Immature natural killer cell (primary cell): ENCODE data around the gene MRPL3. TPM values are rescaled to one million over a fixed set of nuclear protein-coding genes. Genes with fewer than 3 reads are reported as not detected.

Experiments
- DNase-seq, 3 donors: peaks; one replicate each; pipeline ENCODE4 v3.0.0; 2022; ENCODE audit warnings: mixed read lengths in 1 of 3
- H3K27ac Mint-ChIP-seq, 6 donors: one replicate each; pipeline ENCODE4 v1.8.0; 2020; ENCODE audit warnings: mixed read lengths in 6 of 6, mild to moderate bottlenecking in 5 of 6, inconsistent platforms in 4 of 6, moderate library complexity in 3 of 6
- H3K27me3 Mint-ChIP-seq, 3 donors: one replicate each; pipeline ENCODE4 v1.8.0; 2020 to 2021; ENCODE audit warnings: low read depth in 3 of 3, mild to moderate bottlenecking in 3 of 3, mixed read lengths in 3 of 3, moderate library complexity in 3 of 3, inconsistent platforms in 1 of 3
- H3K36me3 Mint-ChIP-seq, 3 donors: one replicate each; pipeline ENCODE4 v1.8.0; 2020; ENCODE audit warnings: mixed read lengths in 3 of 3, inconsistent platforms in 2 of 3, mild to moderate bottlenecking in 2 of 3
- H3K4me1 Mint-ChIP-seq, 2 donors: one replicate each; pipeline ENCODE4 v1.8.0; 2020; ENCODE audit warnings: inconsistent platforms in 2 of 2, mild to moderate bottlenecking in 2 of 2, mixed read lengths in 2 of 2, moderate library complexity in 1 of 2
- H3K4me3 Mint-ChIP-seq, 5 donors: one replicate each; pipeline ENCODE4 v1.8.0; 2020; ENCODE audit warnings: mild to moderate bottlenecking in 5 of 5, mixed read lengths in 5 of 5, inconsistent platforms in 3 of 5, moderate library complexity in 3 of 5
- H3K9me3 Mint-ChIP-seq, 6 donors: one replicate each; pipeline ENCODE4 v1.8.0; 2020; ENCODE audit warnings: mild to moderate bottlenecking in 6 of 6, mixed read lengths in 6 of 6, inconsistent platforms in 4 of 6, moderate library complexity in 3 of 6
- polyA plus RNA-seq, 3 donors: library from polyadenylated mRNA; unstranded; fragments of 300-500 nt; fragmentation: Illumina TruSeq; gene quantifications; one replicate each; pipeline ENCODE4 v1.2.3, GENCODE V29; 2021

The MRPL3 gene
- polyA plus RNA-seq, 3 donors from 2014 or later: 63.5 to 101 (median 66.5) TPM

DNA sequence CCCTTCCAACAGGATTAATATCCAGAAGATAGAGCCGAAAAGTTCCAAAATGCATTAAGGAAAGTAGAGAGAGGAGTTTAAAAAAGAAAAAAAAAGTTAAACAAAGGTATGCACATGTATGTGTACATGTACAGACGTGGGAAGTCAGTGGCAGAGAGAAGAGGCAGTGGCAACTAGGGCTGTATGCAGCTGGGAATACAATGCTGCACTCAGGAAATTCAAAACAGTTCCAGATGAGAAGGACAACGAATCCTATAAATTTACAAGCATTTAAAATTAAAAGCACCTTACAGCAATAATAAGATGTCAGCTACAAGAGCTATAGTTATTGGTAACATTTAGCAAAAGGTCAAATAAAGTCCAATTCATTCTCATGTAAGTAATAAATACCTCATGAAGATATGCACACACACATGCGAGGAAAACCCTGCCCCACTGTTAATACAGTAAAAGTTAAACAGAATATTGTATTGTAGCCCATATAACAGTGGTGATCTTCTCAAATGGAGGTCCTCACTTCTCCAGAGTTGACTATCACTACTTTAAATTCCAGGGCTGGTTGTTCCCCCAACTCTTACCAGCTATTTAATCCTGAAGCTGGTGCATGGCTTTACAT lies 18.2 kb downstream of the MRPL3 start:
- H3K4me3 Mint-ChIP-seq: no peak overlapping the region
- no peak for DNase-seq
- H3K27me3 Mint-ChIP-seq: no peaks in the 10 kb centered on the region
- peaks cover 15 to 27% (median 24%) of the 10 kb centered on the region in 3 donors for H3K36me3 Mint-ChIP-seq
- peak overlapping the region in 3 of 6 donors; percentile 7 to 65 (median 27) for H3K27ac Mint-ChIP-seq
- H3K9me3 Mint-ChIP-seq: no peaks in the 10 kb centered on the region
- H3K4me1 Mint-ChIP-seq: peaks cover 6 to 24% of the 10 kb centered on the region in 2 donors

DNA sequence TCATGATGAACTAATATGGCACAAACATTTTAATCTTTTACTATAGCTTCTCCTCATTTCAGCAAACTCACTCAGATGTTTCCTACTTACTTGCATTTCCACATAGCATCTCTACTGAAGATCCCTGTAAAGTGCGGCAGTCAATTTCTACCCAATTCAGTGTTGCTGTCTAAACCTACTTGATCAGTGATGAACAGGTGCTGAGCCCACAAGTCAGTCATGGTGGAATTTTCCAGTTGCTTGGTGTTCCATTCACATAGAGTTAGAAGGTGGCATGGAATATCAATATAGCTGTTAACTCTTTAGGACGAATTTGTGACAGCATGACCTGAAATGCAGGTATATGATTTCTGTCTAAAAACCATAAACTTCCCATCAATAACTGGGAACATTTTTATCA lies 22.7 kb downstream of the MRPL3 start:
- Mint-ChIP-seq H3K27ac (no peak overlapping the region), H3K27me3 (no peaks in the 10 kb centered on the region), H3K4me3 (no peak overlapping the region), H3K36me3 (peaks cover 7 to 18% (median 10%) of the 10 kb centered on the region in 3 donors), H3K9me3 (no peaks in the 10 kb centered on the region), H3K4me1 (peaks cover 0 to 8% of the 10 kb centered on the region in 2 donors)
- no peak for DNase-seq

DNA sequence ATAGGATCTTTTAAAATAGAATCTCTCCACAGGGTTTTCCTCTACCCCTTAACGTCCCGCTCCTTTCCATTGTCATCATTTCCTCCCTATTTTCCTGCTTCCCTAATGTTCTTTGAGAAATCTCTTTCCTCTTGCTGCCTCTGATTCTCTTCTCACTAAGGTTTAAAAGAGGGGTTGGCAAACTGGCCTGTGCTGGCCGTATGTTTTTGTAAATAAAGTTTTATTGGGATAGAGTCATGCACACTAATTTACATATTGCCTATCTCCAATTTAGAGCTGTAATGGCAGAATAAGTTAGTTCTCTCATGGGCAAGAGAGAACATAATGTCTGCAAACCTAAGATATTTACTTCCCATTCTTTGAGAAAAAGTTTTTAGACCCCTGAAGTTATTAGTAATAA lies 25.0 kb downstream of the MRPL3 start:
- Mint-ChIP-seq H3K4me3 (no peak overlapping the region), H3K27ac (no peak overlapping the region), H3K27me3 (peaks cover 0 to 1% (median 0%) of the 10 kb centered on the region in 3 donors), H3K9me3 (no peaks in the 10 kb centered on the region), H3K36me3 (peaks cover 5 to 15% (median 10%) of the 10 kb centered on the region in 3 donors), H3K4me1 (peaks cover 15 to 16% of the 10 kb centered on the region in 2 donors)
- no peak for DNase-seq

DNA sequence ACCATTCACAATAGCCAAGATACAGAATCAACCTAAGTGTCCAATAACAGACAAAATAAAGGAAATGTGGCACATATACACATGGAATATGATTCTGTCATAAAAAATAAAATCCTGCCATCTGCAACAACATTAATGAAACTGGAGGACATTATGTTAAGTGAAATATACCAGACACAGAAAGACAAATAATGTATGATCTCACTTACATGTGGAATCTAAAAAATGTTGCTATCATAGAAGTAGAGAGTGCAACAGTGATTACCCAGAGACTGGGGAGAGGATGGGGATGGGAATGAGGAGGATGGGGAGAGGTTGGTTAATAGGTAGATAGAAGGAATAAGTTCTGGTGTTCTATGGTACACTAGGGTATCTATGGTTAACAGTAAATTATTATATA lies 28.7 kb downstream of the MRPL3 start:
- H3K36me3 Mint-ChIP-seq: peaks cover 10 to 19% (median 16%) of the 10 kb centered on the region in 3 donors
- H3K27ac Mint-ChIP-seq: no peak overlapping the region
- DNase-seq: no peak
- peaks cover 23 to 27% of the 10 kb centered on the region in 2 donors for H3K4me1 Mint-ChIP-seq
- H3K4me3 Mint-ChIP-seq: no peak overlapping the region
- H3K9me3 Mint-ChIP-seq: no peaks in the 10 kb centered on the region
- H3K27me3 Mint-ChIP-seq: peaks cover 0 to 1% (median 0%) of the 10 kb centered on the region in 3 donors

DNA sequence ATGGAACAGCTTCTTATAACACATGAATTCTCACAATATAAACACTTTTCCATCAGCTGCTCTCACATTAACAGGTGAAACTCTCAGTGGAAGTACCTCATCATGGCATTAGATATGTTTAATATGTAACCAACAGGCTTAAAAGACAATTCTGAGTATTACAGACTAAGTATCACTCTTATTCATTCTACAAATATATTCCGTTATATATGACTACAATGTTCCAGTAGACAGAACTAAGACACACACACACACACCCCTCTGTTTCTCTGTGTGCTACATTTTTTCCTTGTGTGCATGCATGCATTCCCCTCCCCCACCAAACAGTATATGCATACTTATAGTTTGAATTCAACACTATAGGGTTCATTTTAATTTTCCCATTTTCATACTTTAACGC lies 32.4 kb downstream of the MRPL3 start:
- Mint-ChIP-seq H3K9me3 (no peaks in the 10 kb centered on the region), H3K27ac (no peak overlapping the region), H3K36me3 (peaks cover 14 to 37% (median 31%) of the 10 kb centered on the region in 3 donors), H3K4me3 (no peak overlapping the region), H3K4me1 (peaks cover 23 to 27% of the 10 kb centered on the region in 2 donors), H3K27me3 (peaks cover 0 to 3% (median 0%) of the 10 kb centered on the region in 3 donors)
- no peak for DNase-seq

DNA sequence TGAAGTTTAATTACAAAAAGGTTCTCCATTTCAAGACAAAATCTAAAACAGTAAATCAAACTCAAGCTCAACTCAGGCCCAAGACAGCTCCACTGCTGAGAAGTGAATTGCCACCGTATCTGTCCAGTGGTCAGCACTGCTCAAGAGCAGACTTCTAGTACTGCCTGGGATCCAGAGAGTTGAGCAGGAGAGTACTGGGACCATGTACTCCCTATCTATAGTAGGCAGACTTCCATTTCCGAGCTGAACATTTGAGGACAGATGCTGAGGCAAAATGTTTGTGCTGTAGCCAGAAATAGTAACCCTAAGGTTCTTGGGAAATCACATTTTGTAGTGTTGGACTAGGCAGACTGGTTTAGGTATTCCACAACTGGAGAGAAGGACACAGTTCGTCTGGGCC lies 44.1 kb downstream of the MRPL3 start:
- H3K27me3 Mint-ChIP-seq: no peaks in the 10 kb centered on the region
- no peak overlapping the region for H3K27ac Mint-ChIP-seq
- DNase-seq: no peak
- H3K4me3 Mint-ChIP-seq: no peak overlapping the region
- no peaks in the 10 kb centered on the region for H3K4me1 Mint-ChIP-seq
- H3K9me3 Mint-ChIP-seq: no peaks in the 10 kb centered on the region
- peaks cover 5 to 28% (median 16%) of the 10 kb centered on the region in 3 donors for H3K36me3 Mint-ChIP-seq

DNA sequence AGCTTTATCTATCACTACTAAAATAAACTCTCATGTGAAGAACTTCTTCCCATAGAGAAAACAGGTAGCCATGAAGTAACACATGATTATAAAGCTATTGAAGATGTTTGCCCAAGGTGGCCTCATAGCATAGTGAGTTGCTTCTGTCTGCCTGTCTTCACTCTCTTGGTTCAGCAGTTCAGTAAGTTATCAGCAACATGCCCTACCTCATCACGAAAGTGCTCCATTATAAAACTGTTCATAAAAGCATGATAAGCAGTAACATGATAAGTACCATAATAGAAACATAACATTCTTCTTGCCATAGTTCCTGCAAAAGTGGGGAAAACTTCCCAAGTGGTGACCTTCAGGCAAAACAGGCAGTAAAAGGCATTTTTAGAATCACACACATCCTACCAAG lies 45.6 kb downstream of the MRPL3 start:
- H3K4me1 Mint-ChIP-seq: no peaks in the 10 kb centered on the region
- H3K27me3 Mint-ChIP-seq: no peaks in the 10 kb centered on the region
- no peaks in the 10 kb centered on the region for H3K9me3 Mint-ChIP-seq
- peaks cover 0 to 17% (median 6%) of the 10 kb centered on the region in 3 donors for H3K36me3 Mint-ChIP-seq
- DNase-seq: no peak
- H3K4me3 Mint-ChIP-seq: no peak overlapping the region
- H3K27ac Mint-ChIP-seq: no peak overlapping the region

DNA sequence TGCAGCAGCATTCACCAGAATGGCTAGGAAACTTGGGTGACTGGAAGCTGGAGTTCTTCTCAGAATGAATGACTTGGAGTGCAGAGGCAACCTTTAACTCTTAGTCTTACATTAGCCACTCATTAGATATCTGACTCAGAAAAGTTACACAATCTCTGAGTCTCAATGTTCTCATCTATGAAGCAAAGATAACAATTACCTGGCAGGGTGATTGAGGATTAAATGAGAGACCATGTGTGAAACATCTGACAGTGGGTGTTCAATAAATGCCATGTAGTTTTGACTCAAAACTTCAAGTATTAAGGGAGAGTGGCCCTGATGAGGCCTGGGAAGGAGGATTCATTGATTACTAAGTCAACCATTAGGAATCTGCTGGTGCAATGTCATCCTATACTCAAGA lies 48.3 kb downstream of the MRPL3 start:
- H3K27ac Mint-ChIP-seq: no peak overlapping the region
- no peak overlapping the region for H3K4me3 Mint-ChIP-seq
- peaks cover 0 to 2% (median 0%) of the 10 kb centered on the region in 3 donors for H3K27me3 Mint-ChIP-seq
- H3K9me3 Mint-ChIP-seq: peaks cover 0 to 2% (median 0%) of the 10 kb centered on the region in 6 donors
- no peak for DNase-seq
- H3K36me3 Mint-ChIP-seq: peaks cover 0 to 6% (median 4%) of the 10 kb centered on the region in 3 donors
- no peaks in the 10 kb centered on the region for H3K4me1 Mint-ChIP-seq

DNA sequence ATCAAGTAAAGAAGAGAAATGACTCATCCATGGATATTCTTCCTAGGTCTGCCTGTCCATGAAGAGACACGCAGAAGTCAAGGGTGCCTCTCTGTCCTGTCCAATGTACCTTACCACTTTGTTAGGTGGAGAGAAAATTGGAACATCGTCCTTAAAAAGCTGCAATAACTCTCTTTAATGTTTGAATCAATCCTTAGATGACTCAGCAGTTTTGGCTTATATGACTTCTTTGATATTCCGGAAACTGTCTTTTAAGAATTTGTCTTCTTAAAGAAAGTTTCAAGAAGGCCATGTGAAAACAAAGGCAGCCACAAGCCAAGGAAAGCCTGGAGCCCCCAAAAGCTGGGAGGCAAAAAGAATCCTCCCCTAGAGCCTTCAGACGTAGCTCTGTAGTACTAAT lies 49.2 kb downstream of the MRPL3 start:
- no peak for DNase-seq
- no peaks in the 10 kb centered on the region for H3K4me1 Mint-ChIP-seq
- peaks cover 0 to 2% (median 0%) of the 10 kb centered on the region in 3 donors for H3K27me3 Mint-ChIP-seq
- H3K36me3 Mint-ChIP-seq: peaks cover 0 to 5% (median 5%) of the 10 kb centered on the region in 3 donors
- H3K27ac Mint-ChIP-seq: no peak overlapping the region
- H3K4me3 Mint-ChIP-seq: no peak overlapping the region
- peaks cover 0 to 4% (median 2%) of the 10 kb centered on the region in 6 donors for H3K9me3 Mint-ChIP-seq

DNA sequence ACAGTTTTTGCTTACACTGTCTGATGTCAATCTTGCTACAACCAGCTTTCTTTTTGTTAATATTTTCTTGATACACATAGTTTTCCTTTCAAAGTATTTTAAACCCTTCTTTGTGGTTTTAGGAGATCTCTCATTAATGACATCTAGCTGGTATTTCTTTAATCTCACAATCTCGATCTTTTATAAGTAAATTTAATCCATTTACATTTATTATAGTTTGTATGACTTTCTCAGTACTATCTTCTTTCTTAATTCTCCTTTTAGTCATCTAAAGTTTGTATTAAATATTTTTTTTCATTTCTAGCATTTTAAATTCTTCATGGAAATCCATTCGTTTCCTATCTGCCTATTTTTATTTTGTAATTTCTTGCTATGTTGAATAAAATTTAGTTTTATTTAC lies 55.4 kb downstream of the MRPL3 start:
- DNase-seq: no peak
- peaks cover 0 to 5% (median 5%) of the 10 kb centered on the region in 3 donors for H3K36me3 Mint-ChIP-seq
- no peak overlapping the region for H3K27ac Mint-ChIP-seq
- H3K27me3 Mint-ChIP-seq: peaks cover 1 to 9% (median 2%) of the 10 kb centered on the region in 3 donors
- no peaks in the 10 kb centered on the region for H3K4me1 Mint-ChIP-seq
- H3K4me3 Mint-ChIP-seq: no peak overlapping the region
- H3K9me3 Mint-ChIP-seq: peaks cover 2 to 14% (median 4%) of the 10 kb centered on the region in 6 donors

DNA sequence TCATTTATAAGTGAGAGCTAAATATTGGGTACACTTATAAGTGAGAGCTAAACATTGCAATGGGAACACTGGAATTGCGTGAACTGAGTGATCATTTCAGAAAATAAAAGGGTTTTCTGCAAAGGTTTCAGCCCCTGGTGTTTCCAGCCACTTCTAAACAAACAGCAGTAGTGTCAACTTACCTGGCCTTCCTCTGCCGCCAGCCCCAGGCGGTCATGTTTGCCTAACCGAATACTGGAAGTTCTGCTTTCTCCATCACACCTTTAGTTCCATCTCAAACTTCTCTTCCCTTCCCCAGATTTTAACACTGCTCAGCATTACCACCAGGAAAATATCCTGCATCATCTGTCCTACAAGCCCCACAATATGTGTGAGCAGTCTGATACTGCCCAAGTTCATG lies 58.6 kb downstream of the MRPL3 start:
- H3K27ac Mint-ChIP-seq: no peak overlapping the region
- peaks cover 2 to 14% (median 3%) of the 10 kb centered on the region in 6 donors for H3K9me3 Mint-ChIP-seq
- no peak overlapping the region for H3K4me3 Mint-ChIP-seq
- H3K27me3 Mint-ChIP-seq: peaks cover 0 to 9% (median 4%) of the 10 kb centered on the region in 3 donors
- DNase-seq: no peak
- peaks cover 0 to 5% (median 3%) of the 10 kb centered on the region in 3 donors for H3K36me3 Mint-ChIP-seq
- no peaks in the 10 kb centered on the region for H3K4me1 Mint-ChIP-seq

DNA sequence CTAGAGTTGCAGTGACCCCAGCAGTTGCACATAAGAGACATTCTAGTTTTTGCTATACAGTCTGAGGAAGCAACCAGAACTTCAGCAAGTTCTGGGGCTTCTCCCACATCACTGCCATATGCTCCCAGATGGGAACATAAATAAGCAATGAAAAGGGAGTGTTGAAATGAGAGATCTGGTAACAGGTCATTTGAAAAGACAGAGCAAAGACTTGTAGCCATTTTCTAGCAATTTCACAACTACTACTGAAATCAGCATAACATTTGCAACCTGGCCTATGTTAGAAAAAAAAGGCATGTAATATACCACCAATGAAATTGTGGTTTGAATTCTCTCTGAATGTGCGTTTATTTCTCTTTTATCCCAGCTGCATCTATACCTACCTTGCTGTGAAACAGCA lies 63.7 kb downstream of the MRPL3 start:
- Mint-ChIP-seq H3K4me1 (no peaks in the 10 kb centered on the region), H3K27me3 (peaks cover 2 to 7% (median 2%) of the 10 kb centered on the region in 3 donors), H3K9me3 (peaks cover 0 to under 1% (median 0%) of the 10 kb centered on the region in 6 donors), H3K4me3 (no peak overlapping the region), H3K36me3 (no peaks in the 10 kb centered on the region), H3K27ac (no peak overlapping the region)
- no peak for DNase-seq

DNA sequence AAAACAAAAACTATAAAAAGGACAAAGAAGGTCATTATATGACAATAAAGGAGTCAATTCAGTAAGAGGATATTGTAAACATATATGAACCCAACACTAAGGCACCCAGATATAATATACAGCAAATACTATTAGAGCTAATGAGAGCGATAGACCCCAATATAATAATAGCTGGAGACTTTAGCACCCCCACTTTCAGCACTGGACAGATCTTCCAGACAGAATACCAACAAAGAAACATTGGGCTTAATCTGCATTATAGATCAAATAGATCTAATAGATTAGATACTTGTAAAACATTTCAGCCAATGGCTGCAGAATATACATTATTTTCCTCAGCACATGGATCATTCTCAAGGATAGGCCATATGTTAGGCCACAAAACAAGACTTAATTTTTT lies 67.8 kb downstream of the MRPL3 start:
- no peaks in the 10 kb centered on the region for H3K36me3 Mint-ChIP-seq

DNA sequence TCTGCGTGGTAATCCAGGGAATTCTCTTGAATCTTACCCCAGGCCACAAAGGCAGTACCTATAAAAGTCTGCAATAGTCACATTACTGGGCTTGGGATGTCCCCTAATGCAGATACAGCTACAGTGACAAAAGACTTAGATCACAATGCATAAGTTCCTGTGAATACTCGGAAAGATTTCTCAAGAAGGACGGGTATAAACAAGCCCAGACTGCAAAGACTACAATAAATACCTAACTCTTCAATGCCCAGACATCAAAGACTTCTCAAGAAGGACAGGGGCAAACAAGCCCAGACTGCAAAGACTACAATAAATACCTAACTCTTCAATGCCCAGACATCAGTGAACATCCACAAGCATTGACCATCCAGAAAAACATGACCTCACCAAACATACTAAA lies 70.3 kb downstream of the MRPL3 start:
- Mint-ChIP-seq H3K27ac (no peak overlapping the region), H3K27me3 (peaks cover 2 to 10% (median 4%) of the 10 kb centered on the region in 3 donors), H3K4me3 (no peak overlapping the region), H3K4me1 (no peaks in the 10 kb centered on the region), H3K36me3 (no peaks in the 10 kb centered on the region), H3K9me3 (peaks cover 0 to 1% (median 0%) of the 10 kb centered on the region in 6 donors)
- DNase-seq: no peak

More for the DNA sequence above, 67.8 kb downstream of the MRPL3 start:
- no peaks in the 10 kb centered on the region for H3K4me1 Mint-ChIP-seq
- H3K4me3 Mint-ChIP-seq: no peak overlapping the region
- H3K9me3 Mint-ChIP-seq: peaks cover 0 to 1% (median 0%) of the 10 kb centered on the region in 6 donors
- no peak overlapping the region for H3K27ac Mint-ChIP-seq
- no peak for DNase-seq
- H3K27me3 Mint-ChIP-seq: peaks cover 2 to 7% (median 4%) of the 10 kb centered on the region in 3 donors

DNA sequence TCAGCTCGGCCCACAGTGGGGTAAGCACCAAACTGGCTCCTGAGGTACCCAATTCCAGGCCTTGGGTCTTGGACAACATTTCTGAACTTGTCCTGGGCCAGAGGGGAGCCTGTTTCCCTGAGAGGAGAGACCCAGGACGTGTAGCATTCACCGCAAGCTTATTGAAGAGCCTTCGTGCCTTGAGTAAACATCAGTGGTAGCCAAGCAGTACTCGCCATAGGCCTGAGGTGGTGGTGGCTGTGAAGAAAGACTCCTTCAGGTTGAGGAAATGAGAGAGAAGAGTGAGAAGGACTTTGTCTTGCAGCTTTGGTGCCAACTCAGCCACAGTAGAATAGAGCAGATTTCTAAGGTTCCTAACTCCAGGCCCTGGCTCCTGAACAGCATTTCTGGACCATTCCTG lies 71.0 kb downstream of the MRPL3 start:
- Mint-ChIP-seq H3K27me3 (peaks cover 0 to 10% (median 2%) of the 10 kb centered on the region in 3 donors), H3K9me3 (peaks cover 0 to 1% (median 0%) of the 10 kb centered on the region in 6 donors), H3K36me3 (no peaks in the 10 kb centered on the region), H3K4me1 (no peaks in the 10 kb centered on the region), H3K27ac (no peak overlapping the region), H3K4me3 (no peak overlapping the region)
- no peak for DNase-seq
